GM18505 (cell line): ENCODE measurements around the gene DDC.
"Not testable (repeated sequence)": the region's sequence is repeated elsewhere in the genome, so short reads cannot be mapped to it uniquely, and the experiment has no call there.

Experiments
- ATAC-seq: cut with Tn5 transposase; IDR thresholded peaks from one replicate; pipeline ENCODE4 v1.9.1; 2021; ENCODE audit not compliant: unreplicated experiment
- POLR2A ChIP-seq: IDR thresholded peaks from 4 replicates; pipeline ENCODE4 v1.6.1; 2011; ENCODE audit warnings: borderline replicate concordance; ENCODE audit not compliant: insufficient read depth, insufficient read length; ENCODE audit errors: extremely low read depth

Gene DDC

GRCh38 chr7:50595491-50596102 is 30.4 kb upstream of the DDC start:
- TF ChIP-seq POLR2A: no peak
- ATAC-seq: peak; percentile 21

- peak; percentile 52 for ATAC-seq
- no peak for TF ChIP-seq POLR2A
Measured at GRCh38 chr7:50594734-50595485, 29.7 kb upstream of the DDC start.

GRCh38 chr7:50594136-50594535 is 28.9 kb upstream of the DDC start:
- TF ChIP-seq POLR2A: no peak

GRCh38 chr7:50592940-50593339 is 27.7 kb upstream of the DDC start:
- no peak for TF ChIP-seq POLR2A
- no peak for ATAC-seq

More at GRCh38 chr7:50594136-50594535, 28.9 kb upstream of the DDC start:
- no peak for ATAC-seq

GRCh38 chr7:50591480-50592438 is 26.6 kb upstream of the DDC start:
- TF ChIP-seq POLR2A: no peak
- peak; percentile 63 for ATAC-seq

- TF ChIP-seq POLR2A: no peak
- no peak for ATAC-seq
Measured at GRCh38 chr7:50591098-50591479, 25.9 kb upstream of the DDC start.

- no peak for TF ChIP-seq POLR2A
- ATAC-seq: no peak
Measured at GRCh38 chr7:50590535-50590934, 25.3 kb upstream of the DDC start.

- ATAC-seq: no peak
- TF ChIP-seq POLR2A: no peak
Measured at GRCh38 chr7:50589364-50589763, 24.2 kb upstream of the DDC start.

- no peak for TF ChIP-seq POLR2A
- no peak for ATAC-seq
Measured at GRCh38 chr7:50588937-50589336, 23.7 kb upstream of the DDC start.

- ATAC-seq: no peak
- no peak for TF ChIP-seq POLR2A
Measured at GRCh38 chr7:50587737-50588136, 22.5 kb upstream of the DDC start.

- TF ChIP-seq POLR2A: no peak
- no peak for ATAC-seq
Measured at GRCh38 chr7:50584793-50585408, 19.7 kb upstream of the DDC start.

GRCh38 chr7:50584386-50584785 is 19.2 kb upstream of the DDC start:
- no peak for ATAC-seq
- TF ChIP-seq POLR2A: no peak

GRCh38 chr7:50583295-50583694 is 18.1 kb upstream of the DDC start:
- not testable (repeated sequence) for ATAC-seq

- ATAC-seq: not testable (repeated sequence)
Measured at GRCh38 chr7:50582271-50582670, 17.1 kb upstream of the DDC start.

GRCh38 chr7:50580666-50581065 is 15.5 kb upstream of the DDC start:
- ATAC-seq: not testable (repeated sequence)
